Measurements from ENCODE around the gene SHROOM3. TPM values are rescaled to one million over a fixed set of nuclear protein-coding genes. Genes with fewer than 3 reads are reported as not detected.

SHROOM3 gene
- total and polyA plus RNA-seq, 2 experiments from 2014 or later, result 11.3 to 73.5 TPM

DNA sequence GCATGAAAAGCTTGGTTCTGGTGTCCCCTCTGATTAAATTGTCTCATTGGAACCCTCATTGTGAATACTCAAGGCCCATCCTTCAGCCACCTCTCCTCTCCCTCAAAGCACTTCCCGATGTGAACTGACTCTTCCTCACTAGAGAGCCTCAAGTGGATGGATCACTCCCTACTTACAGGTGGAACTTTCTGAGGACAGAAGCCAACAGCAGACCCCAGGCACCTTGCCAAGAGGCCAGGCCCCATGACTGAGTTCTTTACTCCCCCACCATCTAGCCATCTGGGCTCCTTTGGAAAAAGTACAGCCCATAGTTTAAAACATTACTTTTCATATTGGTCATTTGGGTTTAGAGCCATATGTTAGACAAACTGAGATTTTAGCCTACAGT is 224.1 kb downstream of the SHROOM3 start:
- Mint-ChIP-seq H3K9me3 (no peaks in the 10 kb centered on the region), H3K27ac (no peak overlapping the region), H3K4me1 (no peaks in the 10 kb centered on the region), H3K4me3 (no peak overlapping the region), H3K36me3 (ENCODE audit: low read depth) (no peaks in the 10 kb centered on the region), H3K27me3 (ENCODE audit: insufficient read depth, low read depth, poor library complexity) (no peaks in the 10 kb centered on the region)
- Histone ChIP-seq H2AFZ (no peak overlapping the region), H3K4me1 (ENCODE audit: insufficient read depth) (no peaks in the 10 kb centered on the region), H3K36me3 (ENCODE audit: insufficient read depth) (no peaks in the 10 kb centered on the region), H3F3A (replicated peaks; ENCODE audit: low read depth) (no peaks in the 10 kb centered on the region), H3K27me3 (ENCODE audit: insufficient read depth) (no peaks in the 10 kb centered on the region), H4K20me1 (replicated peaks; ENCODE audit: insufficient read depth) (no peaks in the 10 kb centered on the region), H3K4me3 (no peak overlapping the region), H3K79me2 (replicated peaks; ENCODE audit: insufficient read depth) (no peaks in the 10 kb centered on the region), H3K27ac (ENCODE audit: low read depth) (no peak overlapping the region), H3K4me2 (no peak overlapping the region), H3K9me2 (ENCODE audit: insufficient read depth) (no peaks in the 10 kb centered on the region)
- ATAC-seq (no peak), DNase-seq (ENCODE audit: low spot score) (no peak)
- TF ChIP-seq JUNB (IDR thresholded peaks at IDR 0.05; ENCODE audit: unreplicated experiment), result no peak
- TF ChIP-seq EZH2phosphoT487 (IDR thresholded peaks at IDR 0.05; ENCODE audit: unreplicated experiment), result no peak
- TF ChIP-seq NANOG (IDR thresholded peaks at IDR 0.05; ENCODE audit: borderline replicate concordance), result no peak
- no peak for TF ChIP-seq ZNF331 (CRISPR knock-in tag; IDR thresholded peaks at IDR 0.05; ENCODE audit: low read depth)
- no peak for TF ChIP-seq ZNF114 (CRISPR knock-in tag; IDR thresholded peaks at IDR 0.05)
- TF ChIP-seq CREB1 (CRISPR knock-in tag; IDR thresholded peaks at IDR 0.05; ENCODE audit: low read depth), result no peak

- Histone ChIP-seq H3K9me2 (ENCODE audit: insufficient read depth) (peaks cover 5% of the 10 kb centered on the region; the same call in 1 of the 2 replicates), H3F3A (replicated peaks; ENCODE audit: low read depth) (no peaks in the 10 kb centered on the region), H3K27me3 (ENCODE audit: insufficient read depth) (no peaks in the 10 kb centered on the region), H4K20me1 (replicated peaks; ENCODE audit: insufficient read depth) (no peaks in the 10 kb centered on the region), H3K4me1 (ENCODE audit: insufficient read depth) (no peaks in the 10 kb centered on the region), H2AFZ (no peak overlapping the region), H3K27ac (ENCODE audit: low read depth) (no peak overlapping the region), H3K79me2 (replicated peaks; ENCODE audit: insufficient read depth) (no peaks in the 10 kb centered on the region), H3K36me3 (ENCODE audit: insufficient read depth) (no peaks in the 10 kb centered on the region), H3K4me3 (no peak overlapping the region), H3K4me2 (no peak overlapping the region)
- no peak overlapping the region for H3K27ac Mint-ChIP-seq
- H3K4me1 Mint-ChIP-seq, result no peaks in the 10 kb centered on the region
- ATAC-seq (no peak), DNase-seq (ENCODE audit: low spot score) (no peak)
- no peaks in the 10 kb centered on the region; the same call in 2 of the 3 replicates for H3K36me3 Mint-ChIP-seq (ENCODE audit: low read depth)
- TF ChIP-seq CREB1 (CRISPR knock-in tag; IDR thresholded peaks at IDR 0.05; ENCODE audit: low read depth) (no peak), EZH2 (IDR thresholded peaks at IDR 0.05; ENCODE audit: low read depth, unreplicated experiment) (no peak)
- TF ChIP-seq, protein P1, sequence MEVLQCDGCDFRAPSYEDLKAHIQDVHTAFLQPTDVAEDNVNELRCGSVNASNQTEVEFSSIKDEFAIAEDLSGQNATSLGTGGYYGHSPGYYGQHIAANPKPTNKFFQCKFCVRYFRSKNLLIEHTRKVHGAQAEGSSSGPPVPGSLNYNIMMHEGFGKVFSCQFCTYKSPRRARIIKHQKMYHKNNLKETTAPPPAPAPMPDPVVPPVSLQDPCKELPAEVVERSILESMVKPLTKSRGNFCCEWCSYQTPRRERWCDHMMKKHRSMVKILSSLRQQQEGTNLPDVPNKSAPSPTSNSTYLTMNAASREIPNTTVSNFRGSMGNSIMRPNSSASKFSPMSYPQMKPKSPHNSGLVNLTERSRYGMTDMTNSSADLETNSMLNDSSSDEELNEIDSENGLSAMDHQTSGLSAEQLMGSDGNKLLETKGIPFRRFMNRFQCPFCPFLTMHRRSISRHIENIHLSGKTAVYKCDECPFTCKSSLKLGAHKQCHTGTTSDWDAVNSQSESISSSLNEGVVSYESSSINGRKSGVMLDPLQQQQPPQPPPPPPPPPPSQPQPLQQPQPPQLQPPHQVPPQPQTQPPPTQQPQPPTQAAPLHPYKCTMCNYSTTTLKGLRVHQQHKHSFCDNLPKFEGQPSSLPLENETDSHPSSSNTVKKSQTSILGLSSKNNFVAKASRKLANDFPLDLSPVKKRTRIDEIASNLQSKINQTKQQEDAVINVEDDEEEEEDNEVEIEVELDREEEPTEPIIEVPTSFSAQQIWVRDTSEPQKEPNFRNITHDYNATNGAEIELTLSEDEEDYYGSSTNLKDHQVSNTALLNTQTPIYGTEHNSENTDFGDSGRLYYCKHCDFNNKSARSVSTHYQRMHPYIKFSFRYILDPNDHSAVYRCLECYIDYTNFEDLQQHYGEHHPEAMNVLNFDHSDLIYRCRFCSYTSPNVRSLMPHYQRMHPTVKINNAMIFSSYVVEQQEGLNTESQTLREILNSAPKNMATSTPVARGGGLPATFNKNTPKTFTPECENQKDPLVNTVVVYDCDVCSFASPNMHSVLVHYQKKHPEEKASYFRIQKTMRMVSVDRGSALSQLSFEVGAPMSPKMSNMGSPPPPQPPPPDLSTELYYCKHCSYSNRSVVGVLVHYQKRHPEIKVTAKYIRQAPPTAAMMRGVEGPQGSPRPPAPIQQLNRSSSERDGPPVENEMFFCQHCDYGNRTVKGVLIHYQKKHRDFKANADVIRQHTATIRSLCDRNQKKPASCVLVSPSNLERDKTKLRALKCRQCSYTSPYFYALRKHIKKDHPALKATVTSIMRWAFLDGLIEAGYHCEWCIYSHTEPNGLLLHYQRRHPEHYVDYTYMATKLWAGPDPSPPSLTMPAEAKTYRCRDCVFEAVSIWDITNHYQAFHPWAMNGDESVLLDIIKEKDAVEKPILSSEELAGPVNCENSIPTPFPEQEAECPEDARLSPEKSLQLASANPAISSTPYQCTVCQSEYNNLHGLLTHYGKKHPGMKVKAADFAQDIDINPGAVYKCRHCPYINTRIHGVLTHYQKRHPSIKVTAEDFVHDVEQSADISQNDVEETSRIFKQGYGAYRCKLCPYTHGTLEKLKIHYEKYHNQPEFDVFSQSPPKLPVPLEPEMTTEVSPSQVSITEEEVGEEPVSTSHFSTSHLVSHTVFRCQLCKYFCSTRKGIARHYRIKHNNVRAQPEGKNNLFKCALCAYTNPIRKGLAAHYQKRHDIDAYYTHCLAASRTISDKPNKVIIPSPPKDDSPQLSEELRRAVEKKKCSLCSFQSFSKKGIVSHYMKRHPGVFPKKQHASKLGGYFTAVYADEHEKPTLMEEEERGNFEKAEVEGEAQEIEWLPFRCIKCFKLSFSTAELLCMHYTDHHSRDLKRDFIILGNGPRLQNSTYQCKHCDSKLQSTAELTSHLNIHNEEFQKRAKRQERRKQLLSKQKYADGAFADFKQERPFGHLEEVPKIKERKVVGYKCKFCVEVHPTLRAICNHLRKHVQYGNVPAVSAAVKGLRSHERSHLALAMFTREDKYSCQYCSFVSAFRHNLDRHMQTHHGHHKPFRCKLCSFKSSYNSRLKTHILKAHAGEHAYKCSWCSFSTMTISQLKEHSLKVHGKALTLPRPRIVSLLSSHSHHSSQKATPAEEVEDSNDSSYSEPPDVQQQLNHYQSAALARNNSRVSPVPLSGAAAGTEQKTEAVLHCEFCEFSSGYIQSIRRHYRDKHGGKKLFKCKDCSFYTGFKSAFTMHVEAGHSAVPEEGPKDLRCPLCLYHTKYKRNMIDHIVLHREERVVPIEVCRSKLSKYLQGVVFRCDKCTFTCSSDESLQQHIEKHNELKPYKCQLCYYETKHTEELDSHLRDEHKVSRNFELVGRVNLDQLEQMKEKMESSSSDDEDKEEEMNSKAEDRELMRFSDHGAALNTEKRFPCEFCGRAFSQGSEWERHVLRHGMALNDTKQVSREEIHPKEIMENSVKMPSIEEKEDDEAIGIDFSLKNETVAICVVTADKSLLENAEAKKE (CRISPR knock-in tag; IDR thresholded peaks at IDR 0.05), result no peak
- H3K9me3 Mint-ChIP-seq, result no peaks in the 10 kb centered on the region
- H3K4me3 Mint-ChIP-seq, result no peak overlapping the region
- H3K27me3 Mint-ChIP-seq (ENCODE audit: insufficient read depth, low read depth, poor library complexity), result no peaks in the 10 kb centered on the region
Measured at GRCh38 chr4:76663824-76664223, 228.8 kb downstream of the SHROOM3 start.

All from GM23338 (cell line).